HG03039 (cell line): ENCODE results near the gene PCNT.

Experiments
- ATAC-seq: cut with Tn5 transposase; IDR thresholded peaks from one replicate; pipeline ENCODE4 v1.9.1; 2021; ENCODE audit warnings: mild to moderate bottlenecking, moderate library complexity; ENCODE audit not compliant: unreplicated experiment

PCNT gene

DNA sequence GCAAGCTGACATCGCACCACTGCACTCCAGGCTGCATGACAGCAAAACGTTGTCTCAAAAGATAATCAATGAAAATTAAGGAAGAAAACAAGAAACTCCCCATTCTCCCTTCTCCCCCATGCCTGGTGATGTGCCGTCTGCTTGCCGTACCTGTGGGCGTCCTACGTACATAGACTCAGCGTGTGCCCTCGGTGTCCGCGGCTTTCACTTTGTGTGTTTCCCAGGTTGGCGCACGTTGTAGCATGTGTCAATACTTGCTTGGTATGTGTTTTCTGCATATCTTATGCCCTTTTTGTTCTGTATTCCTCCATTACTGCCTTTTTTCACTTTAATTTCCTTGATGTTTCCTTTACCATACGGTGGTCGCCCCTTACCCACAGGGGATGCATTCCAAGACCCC lies 53.8 kb downstream of the PCNT start:
- no peak for ATAC-seq

DNA sequence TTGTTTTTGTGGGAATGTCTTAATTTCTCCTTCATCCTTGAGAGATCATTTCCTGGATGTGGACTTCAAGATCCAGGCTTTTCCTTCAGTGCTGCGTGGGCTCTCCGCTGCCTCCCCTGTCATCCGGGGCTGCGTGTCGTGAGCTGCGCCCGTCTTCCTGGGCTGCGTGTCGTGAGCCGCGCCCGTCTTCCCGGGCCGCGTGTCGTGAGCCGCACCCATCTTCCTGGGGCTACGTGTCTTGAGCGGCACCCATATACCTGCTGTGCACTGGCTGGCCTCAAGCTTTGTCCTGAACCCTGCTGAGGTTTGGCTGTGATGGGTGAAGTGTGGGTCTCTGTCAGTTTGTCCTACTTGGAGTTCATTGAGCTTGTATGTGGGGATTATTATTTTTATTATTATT lies 55.1 kb downstream of the PCNT start:
- ATAC-seq = no peak

DNA sequence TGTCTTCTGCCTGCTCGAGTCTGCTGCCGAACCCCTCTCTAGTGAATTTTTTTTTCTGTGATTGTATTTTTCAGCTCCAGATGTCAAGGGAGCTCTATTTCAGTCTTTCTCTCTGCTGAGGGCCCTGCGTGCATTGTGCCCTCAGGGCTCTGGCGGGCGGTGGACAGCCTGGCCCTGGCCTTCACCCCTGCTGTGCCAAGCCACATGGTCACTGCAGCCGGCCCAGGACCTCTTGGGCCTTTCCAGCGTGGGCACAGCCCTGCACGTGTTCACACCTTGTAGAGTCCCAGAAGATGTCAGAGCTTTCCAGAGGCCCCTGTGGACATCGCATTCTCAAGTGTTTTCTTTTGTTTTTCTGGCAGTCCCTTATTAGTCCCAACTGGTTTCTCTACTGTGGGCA lies 55.7 kb downstream of the PCNT start:
- no peak for ATAC-seq

DNA sequence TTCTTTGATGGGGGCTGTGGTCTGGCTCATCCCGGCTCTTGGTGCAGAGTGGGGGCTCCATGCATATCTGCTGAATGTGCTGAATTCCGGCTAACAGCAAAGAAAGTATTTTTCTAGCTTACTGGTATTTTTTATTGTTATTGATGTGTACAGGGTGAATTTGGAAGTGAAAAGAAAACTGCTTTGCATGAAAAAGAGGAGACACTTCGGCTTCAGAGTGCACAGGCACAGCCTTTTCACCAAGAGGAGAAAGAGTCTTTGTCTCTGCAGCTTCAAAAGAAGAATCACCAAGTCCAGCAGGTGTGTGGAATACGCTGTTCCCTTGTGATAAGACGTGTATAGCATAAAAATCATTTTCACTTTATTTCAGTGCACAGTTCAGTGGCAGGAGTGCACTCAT lies 57.6 kb downstream of the PCNT start:
- ATAC-seq = no peak

DNA sequence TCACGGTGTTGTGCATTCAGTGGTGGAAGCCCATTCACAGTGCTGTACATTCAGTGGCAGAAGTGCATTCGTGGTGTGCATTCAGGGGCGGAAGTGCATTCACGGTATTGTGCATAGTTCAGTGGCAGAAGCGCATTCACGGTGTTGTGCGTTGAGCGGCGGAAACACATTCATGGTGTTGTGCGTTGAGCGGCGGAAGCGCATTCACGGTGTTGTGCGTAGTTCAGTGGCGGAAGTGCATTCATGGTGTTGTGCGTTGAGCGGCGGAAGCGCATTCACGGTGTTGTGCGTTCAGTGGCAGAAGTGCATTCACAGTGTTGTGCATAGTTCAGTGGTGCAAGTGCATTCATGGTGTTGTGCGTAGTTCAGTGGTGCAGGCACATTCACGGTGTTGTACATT lies 60.6 kb downstream of the PCNT start:
- no peak for ATAC-seq

DNA sequence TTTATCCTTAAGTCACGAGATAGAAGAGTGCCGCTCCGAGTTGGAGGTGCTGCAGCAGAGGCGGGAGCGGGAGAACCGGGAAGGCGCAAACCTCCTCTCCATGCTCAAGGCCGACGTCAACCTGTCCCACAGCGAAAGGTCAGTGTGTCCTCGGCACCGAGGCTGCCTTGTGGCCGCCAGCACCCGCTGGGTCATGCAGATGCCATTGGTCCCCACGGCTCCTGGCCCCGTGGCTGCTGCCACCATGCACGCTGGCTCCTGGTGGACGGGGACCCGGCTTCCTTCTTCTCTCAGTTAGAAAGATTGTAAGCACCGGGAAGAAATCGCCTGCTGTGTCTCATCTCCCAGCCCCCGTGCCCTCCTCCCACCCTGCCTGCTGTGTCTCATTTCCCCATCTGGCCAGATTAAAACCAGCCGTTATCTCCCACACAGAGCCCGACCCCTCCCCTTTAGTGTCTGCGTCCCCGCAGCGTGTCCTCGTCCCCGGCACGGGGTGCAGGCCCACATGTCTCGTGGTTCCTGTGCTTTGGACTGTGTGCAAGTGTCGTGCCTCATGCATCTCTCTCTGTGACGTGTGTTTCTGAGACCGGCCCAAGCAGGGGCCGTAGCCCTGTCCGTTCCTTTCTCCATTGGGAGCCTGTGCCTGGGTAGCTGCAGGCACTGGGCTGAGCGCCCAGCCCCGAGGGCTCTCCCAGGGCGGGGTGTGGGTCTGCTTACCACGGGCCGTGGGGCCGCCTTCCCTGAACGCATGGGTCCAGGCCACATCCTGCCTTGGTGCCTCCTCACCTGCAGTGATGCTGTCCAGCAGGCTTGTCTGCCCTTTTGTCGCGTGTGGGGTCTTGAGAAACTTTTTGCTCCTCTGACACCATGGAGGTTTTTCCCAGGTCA lies 62.1 kb downstream of the PCNT start:
- ATAC-seq = no peak

DNA sequence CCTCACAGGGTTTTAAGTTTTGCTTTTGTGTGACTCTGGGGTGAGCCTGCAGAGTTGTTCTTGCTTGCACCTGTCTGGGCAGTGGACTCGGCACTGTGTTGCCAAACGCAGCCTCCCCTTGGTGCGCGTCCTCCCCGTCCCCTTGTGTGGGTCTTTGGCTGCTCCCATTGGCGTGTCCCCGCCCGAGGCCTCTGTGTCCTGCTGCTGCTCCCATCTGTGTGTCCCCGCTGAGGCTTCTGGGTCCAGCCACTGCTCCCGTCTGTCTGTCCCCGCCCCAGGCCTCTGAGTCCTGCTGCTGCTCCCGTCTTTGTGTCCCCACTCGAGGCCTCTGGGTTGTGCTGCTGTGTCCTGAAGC lies 62.8 kb downstream of the PCNT start:
- ATAC-seq = no peak

DNA sequence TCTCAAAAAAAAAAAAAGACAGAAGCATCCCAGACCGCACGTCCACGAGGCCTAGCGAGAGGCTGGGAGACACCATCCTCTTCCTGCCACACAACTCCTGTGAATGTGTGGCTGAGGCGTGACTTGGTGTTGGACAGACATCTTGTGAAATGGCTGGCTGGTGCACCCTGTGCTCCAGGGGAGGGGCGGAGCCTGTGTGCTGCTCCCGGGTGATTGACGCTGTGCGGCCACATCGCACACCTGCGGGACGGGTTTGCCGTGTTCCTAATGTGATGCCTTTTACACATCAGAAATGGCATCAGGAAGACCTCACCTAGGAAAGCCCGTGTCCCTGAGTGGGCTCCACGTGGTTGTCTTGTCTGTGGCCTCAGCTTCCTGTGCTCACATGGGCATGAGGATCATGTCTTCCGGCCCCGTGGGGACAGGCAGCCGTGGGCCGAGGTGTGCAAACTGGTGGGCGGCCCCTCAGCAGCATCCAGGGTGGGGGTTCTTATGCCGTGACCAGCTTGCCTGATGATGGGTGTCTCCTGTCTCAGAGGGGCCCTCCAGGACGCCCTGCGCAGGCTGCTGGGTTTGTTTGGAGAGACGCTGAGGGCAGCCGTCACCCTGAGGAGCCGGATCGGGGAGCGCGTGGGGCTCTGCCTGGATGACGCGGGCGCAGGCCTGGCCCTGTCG lies 64.4 kb downstream of the PCNT start:
- ATAC-seq = no peak

DNA sequence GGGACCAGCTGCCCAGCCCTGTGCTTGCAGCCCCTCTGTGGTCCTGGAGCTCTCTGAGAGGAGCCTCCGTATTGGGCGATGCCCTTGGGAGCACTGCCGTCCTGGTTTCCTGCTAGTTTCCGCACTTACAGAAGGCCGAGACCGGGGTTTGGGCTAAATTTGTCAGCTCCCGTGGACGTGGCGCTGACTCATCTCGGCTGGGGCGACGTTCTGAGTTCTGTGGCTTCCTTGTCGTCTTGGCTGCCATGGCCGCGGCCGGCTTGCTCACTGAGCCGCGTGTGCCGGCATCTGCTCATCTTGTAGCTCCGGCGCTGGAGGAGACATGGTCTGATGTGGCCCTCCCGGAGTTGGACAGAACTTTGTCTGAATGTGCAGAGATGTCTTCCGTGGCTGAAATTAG lies 64.9 kb downstream of the PCNT start:
- no peak for ATAC-seq

DNA sequence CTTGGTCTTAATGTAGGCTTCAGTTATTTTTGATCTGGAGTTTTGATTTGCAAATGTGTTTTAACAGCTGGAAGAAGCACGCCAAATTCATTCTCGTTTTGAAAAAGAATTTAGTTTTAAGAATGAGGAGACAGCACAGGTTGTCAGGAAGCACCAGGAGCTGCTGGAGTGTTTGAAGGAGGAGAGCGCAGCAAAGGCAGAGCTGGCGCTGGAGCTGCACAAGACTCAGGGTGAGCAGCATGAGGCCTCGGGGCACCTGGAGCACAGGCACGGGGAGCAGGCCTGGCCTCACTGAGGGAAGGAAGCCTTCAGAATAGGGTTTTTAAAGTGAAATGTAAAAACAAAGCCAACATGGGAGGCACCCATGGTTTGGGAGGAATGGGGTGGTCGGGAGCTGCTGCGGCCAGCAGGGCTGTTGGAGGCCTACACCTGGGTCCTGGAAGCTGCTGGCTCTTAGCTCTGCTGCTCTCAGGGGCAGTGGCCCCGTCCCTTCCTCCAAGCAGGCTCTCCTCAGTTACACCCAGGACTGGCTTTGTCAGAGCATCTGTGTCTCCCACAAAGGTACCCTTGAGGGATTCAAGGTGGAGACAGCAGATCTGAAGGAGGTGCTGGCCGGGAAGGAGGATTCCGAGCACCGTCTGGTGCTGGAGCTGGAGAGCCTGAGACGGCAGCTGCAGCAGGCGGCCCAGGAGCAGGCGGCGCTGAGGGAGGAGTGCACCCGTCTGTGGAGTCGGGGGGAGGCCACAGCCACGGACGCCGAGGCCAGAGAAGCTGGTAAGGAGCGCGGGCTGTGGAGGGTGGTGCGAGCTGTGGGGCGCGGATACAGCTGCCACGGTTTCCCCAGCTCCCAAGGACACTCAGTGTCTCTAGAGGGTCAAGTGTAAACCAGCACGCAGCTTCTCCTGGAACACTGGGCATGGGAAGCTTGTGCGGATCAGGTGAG lies 66.9 kb downstream of the PCNT start:
- ATAC-seq = no peak

DNA sequence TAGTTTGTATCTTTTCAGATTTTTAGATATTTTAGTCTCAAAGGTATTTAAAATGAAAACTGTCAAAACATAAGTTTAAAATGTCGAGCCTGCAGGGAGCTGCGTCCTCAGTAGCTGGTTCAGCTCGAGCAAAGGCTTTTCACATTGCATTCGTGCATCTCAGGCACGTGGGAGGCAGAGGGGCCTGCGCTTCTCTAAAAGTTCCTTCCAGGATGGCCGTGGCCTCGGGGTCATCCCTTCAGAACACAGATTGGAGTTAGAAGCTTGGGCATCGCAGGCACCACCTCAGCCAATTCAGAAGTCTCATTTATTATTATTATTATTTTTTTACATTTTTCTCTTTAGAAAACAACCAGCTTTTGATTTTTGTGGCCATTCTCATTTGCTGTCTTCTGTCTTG lies 67.8 kb downstream of the PCNT start:
- no peak for ATAC-seq

DNA sequence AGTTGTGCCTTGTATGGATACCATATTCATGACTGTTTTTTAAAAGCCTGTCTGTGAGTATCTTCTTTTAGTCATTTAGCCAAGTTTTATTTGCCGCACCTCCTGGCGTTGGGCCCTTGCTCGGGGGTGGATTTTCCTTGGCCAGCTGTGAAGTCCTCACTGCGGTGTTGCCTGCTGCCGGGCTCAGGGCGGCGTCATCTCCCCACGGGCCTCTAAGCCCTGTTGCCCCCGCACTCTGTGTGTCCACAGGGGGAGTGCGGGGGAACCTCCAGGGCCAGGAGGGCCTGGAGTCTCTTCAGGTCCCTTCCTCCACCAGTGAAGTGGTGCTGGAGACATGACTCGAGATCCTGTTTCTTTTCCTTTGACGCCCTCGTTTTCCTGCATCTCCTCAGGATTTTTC lies 69.0 kb downstream of the PCNT start:
- no peak for ATAC-seq

DNA sequence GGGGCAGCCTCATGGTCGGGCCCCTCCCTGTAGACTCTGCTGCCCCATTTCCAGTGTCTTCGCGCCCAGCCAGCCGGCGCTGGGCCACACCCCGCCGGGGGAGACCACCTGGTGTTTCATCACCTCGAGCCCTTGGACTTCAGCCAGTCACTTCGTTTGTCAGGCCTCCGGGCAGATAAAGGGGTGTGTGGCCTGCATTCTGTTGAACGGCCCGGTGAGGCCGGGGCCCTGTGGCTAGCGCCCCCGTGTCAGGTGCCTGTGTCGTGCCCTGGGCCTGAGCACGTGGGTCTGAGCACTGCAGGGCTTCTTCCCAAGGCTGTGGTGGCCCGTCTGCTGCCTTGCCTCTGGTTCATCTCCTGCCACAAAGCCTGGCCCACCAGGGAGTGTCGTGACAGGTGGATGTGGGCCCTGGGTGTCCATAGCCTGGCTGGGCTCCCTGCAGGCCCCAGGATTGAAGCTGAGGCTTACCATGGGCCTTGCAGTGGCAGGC lies 69.5 kb downstream of the PCNT start:
- ATAC-seq = no peak

DNA sequence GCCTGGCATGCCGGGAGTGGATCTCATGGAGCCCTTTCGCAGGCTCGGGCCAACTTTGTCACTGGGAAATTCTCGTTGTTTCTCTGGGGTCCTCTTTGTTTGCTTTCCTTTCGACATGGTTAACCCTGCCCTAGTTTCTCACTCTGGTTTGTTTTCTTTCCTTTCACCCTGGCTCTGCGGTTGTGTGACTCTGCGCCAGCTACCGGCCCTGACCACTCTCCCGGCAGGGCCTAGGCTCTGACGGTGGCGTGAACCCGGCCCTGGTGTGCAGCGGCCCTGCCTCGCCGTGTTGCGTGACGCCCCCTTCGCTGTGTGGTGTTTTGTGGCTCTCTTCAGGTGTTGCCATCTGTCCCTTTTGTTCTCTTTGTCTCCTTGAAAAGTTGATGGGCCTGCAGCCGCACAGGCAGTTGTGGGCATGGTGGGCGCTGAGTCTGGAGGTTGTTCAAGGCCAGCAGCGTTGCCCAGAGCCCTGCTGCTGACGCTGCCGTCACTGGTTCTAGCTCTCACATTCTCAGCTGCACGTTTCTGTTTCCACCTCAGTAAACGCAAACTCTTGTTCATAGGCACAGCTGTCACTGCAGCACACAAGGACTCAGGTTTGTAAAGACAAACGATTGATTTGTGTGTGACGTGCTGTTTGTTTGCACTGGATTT lies 70.1 kb downstream of the PCNT start:
- ATAC-seq = no peak

DNA sequence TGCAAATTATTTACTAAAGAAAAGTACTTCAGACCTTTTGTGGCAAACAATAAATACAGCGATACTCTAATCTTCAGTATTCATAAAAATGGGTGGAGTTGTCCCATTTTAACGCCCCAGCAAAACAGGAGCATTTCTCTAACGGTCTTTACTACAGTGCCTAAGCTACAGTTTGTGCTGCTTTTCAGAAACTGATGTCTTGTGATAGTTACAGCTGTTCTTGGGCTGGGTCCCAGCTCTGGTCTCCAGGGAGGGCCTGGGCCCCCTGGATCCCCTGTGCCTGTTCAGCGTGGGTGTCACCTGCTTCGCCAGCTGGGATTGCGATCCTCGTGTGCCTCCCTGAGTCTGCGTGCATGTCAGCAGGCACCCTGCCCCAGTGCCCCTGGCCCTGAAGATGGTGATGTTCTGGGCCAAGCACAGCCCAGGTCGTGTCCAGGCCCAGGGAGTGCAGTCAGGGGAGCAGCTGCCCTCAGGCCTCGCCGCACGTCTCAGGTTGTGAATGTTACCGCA lies 70.7 kb downstream of the PCNT start:
- ATAC-seq = no peak

DNA sequence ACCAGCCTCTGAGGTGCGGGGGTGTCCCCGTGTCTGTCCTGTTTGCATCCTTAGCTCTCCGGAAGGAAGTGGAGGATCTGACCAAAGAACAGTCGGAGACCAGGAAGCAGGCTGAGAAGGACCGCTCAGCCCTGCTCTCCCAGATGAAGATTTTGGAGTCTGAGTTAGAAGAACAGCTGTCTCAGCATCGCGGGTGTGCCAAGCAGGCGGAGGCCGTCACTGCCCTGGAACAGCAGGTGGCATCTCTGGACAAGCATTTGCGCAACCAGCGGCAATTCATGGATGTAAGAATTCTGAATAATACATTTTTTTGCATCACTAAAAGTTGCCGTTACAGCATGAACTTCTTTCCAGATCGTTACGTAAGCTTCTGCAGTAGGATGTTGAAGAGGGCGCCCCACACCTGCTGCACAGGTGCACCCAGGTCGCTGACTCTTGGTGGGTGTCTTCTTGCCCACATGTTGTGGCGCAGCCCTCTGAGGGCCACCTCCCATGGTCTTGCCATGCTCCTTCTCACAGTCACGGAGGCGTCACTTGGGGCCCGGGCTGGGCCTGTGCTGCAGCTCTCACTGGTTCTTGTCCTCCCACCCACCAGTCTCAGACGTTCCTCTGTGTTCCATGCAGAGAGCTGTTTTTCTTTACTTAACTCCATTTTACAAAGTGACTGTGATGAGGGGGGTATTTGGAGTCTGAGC lies 73.4 kb downstream of the PCNT start:
- ATAC-seq = no peak

DNA sequence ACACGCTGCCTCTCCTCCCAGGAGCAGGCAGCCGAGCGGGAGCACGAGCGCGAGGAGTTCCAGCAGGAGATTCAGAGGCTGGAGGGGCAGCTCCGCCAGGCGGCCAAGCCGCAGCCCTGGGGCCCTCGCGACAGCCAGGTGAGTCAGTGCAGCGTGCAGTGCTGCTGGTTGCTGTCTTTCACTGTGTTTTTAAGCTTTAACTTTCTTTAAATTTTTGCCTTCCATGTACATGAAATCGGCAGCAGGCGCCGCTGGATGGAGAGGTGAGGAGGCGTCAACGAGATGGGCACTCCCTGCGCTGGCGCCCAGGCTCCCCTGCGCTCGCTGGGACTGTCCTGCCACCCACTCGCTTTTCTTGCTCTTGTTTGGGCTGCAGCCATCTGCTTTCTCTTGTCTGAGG lies 74.0 kb downstream of the PCNT start:
- ATAC-seq = no peak

DNA sequence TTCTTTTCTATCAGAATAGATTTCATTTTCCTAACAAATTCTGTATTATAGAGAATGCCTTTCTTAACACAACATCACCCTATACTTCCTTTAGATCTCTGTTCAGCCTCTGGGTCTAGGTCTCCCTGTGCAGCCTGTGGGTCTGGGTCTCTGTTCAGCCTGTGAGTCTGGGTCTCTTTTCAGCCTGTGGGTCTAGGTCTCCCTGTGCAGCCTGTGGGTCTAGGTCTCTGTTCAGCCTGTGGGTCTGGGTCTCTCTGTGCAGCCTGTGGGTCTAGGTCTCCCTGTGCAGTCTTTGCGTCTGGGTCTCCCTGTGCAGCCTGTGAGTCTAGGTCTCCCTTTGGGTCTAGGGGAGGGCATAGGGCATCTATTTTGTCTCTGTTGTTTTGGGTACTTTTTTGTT lies 75.2 kb downstream of the PCNT start:
- ATAC-seq = no peak

DNA sequence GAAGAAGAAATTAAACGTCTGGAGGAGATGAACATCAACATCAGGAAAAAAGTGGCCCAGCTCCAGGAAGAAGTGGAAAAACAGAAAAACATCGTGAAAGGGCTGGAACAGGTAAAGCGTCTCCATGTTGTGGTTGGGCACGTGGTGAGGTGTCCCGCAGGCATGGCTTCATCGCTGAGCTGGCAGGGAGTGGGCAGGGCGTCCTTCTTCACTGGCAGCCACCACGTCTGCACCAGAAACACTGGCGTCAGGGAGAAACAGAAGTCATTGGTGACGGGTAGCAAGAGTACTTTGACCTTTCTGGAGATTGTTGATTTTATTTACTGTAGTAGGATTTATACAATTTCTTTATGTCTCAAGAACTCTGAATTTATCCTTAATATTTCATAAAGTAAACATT lies 75.7 kb downstream of the PCNT start:
- ATAC-seq = no peak
